ENCODE measurements around the gene GTF3C4.

Gene GTF3C4

DNA sequence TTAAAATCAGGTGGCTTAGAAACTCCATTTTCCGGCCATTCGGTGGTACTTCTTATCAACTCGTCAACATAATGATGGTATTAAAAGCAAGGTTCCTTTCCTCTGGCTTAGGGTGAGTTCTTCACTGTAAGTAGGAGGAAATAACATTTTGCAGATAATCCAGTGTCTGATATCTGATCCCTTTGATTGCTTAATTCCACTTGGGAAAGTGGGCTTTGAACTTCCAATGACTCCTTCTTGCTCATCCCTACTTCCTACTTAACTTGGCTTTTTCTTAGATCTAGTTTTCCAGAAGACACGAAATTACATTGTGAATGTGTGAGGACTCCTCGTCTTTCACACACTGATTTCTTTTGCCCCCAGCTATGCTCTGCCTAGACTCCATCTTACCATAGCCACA is 32.0 kb upstream of the GTF3C4 start:
- Histone ChIP-seq H3K4me1 (ENCODE audit: insufficient read depth, low read length) (no peaks in the 10 kb centered on the region), H3K36me3 (ENCODE audit: insufficient read depth, low read length) (peaks cover 14% of the 10 kb centered on the region), H3K9ac (ENCODE audit: low read depth, low read length) (no peak overlapping the region), H3K9me3 (ENCODE audit: control insufficient read depth, insufficient read depth, low read length) (no peaks in the 10 kb centered on the region)

DNA sequence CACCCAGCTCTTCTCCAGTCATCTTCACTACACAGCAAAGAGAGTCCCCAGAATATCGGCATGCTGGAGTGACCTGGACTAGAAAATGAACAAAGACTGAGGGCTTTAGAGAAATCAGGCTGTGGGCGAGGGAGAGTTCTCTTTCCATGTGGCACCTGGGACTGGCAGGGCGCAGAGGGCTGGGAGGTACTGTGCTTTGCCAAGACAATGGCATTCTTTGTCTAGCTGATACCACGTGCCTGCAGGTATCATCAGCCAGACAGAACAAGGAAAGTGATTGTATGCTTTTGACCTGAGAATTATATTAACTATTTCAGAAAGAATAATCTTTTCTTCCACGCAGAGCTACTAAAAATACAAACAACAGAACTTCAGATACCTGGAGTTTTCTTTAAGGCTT is 30.9 kb upstream of the GTF3C4 start:
- Histone ChIP-seq H3K9ac (ENCODE audit: low read depth, low read length) (no peak overlapping the region), H3K36me3 (ENCODE audit: insufficient read depth, low read length) (peaks cover 15% of the 10 kb centered on the region), H3K9me3 (ENCODE audit: control insufficient read depth, insufficient read depth, low read length) (no peaks in the 10 kb centered on the region), H3K4me1 (ENCODE audit: insufficient read depth, low read length) (no peaks in the 10 kb centered on the region)

- Histone ChIP-seq H3K36me3 (ENCODE audit: insufficient read depth, low read length) (peaks cover 22% of the 10 kb centered on the region), H3K9me3 (ENCODE audit: control insufficient read depth, insufficient read depth, low read length) (no peaks in the 10 kb centered on the region), H3K4me1 (ENCODE audit: insufficient read depth, low read length) (no peaks in the 10 kb centered on the region), H3K9ac (ENCODE audit: low read depth, low read length) (no peak overlapping the region)
These were observed 29.0 kb upstream of the GTF3C4 start for GRCh38 chr9:132641216-132641615.

GRCh38 chr9:132644251-132644650 is 26.0 kb upstream of the GTF3C4 start:
- H3K4me1 ChIP-seq (ENCODE audit: insufficient read depth, low read length): no peaks in the 10 kb centered on the region
- no peaks in the 10 kb centered on the region for H3K9me3 ChIP-seq (ENCODE audit: control insufficient read depth, insufficient read depth, low read length)
- no peak overlapping the region for H3K9ac ChIP-seq (ENCODE audit: low read depth, low read length)
- peaks cover 38% of the 10 kb centered on the region for H3K36me3 ChIP-seq (ENCODE audit: insufficient read depth, low read length)

DNA sequence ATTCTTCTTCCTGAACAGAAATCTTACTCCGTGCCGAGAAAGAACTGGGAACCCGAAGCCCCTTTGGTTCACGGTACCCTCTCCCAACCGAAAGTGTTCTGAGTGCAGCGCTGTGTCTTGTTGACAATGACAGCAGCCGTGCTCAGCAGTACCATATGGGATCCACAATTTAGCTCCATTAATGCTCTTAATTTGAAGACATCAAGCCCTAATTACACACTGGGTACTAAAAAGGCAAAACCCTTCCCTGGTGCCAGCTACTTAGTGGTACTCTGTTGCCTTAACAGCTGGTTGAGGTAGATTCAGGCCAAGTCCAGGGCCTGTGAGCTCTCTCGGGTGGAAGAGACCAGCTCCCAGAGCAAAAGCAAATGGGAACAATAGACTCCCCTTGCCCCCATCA is 25.0 kb upstream of the GTF3C4 start:
- H3K9ac ChIP-seq (ENCODE audit: low read depth, low read length): no peak overlapping the region
- peaks cover 38% of the 10 kb centered on the region for H3K36me3 ChIP-seq (ENCODE audit: insufficient read depth, low read length)
- no peaks in the 10 kb centered on the region for H3K9me3 ChIP-seq (ENCODE audit: control insufficient read depth, insufficient read depth, low read length)
- no peaks in the 10 kb centered on the region for H3K4me1 ChIP-seq (ENCODE audit: insufficient read depth, low read length)

DNA sequence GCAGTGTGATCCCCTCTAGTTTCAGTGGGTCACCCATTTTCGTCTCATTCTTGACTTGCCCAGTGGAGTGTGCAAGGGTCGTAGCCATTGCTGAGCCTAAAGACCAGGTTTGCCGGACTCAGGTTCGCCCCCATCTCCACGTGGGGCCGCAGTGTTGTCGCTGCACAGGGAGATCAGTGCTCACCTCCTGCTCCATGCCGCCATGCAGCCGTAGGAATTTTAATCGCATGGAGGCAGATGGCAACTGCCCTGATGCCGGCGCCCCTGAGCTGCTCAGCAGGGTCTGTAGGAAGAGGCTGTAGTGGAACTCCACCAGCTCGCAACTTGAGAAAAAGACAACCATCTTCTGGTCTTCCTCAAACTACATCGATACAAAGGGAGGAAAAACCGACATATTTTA is 24.6 kb upstream of the GTF3C4 start:
- Histone ChIP-seq H3K9me3 (ENCODE audit: control insufficient read depth, insufficient read depth, low read length) (no peaks in the 10 kb centered on the region), H3K36me3 (ENCODE audit: insufficient read depth, low read length) (peaks cover 37% of the 10 kb centered on the region), H3K4me1 (ENCODE audit: insufficient read depth, low read length) (no peaks in the 10 kb centered on the region), H3K9ac (ENCODE audit: low read depth, low read length) (no peak overlapping the region)

DNA sequence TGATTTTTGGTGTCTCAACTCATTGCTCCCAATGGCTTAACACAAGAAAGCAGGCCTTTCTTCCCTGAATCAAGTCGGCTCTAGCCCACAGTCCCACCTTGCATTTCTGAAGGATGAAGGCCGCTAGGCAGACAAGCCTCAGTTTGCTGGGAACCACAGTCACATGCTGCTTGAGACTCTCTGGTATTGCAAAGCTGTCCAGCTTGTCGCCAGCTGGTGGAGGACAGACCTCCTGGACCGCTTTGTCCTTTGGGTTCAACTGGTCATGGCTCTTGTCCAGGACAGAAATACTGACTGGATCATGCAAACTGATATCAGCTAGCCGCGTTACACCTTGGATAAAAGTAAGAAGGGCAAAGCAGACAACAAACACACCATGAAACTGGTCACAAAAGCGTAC is 23.5 kb upstream of the GTF3C4 start:
- no peaks in the 10 kb centered on the region for H3K4me1 ChIP-seq (ENCODE audit: insufficient read depth, low read length)
- no peak overlapping the region for H3K9ac ChIP-seq (ENCODE audit: low read depth, low read length)
- no peaks in the 10 kb centered on the region for H3K9me3 ChIP-seq (ENCODE audit: control insufficient read depth, insufficient read depth, low read length)
- peaks cover 35% of the 10 kb centered on the region for H3K36me3 ChIP-seq (ENCODE audit: insufficient read depth, low read length)

GRCh38 chr9:132647355-132647754 is 22.9 kb upstream of the GTF3C4 start:
- no peaks in the 10 kb centered on the region for H3K4me1 ChIP-seq (ENCODE audit: insufficient read depth, low read length)
- no peaks in the 10 kb centered on the region for H3K9me3 ChIP-seq (ENCODE audit: control insufficient read depth, insufficient read depth, low read length)
- no peak overlapping the region for H3K9ac ChIP-seq (ENCODE audit: low read depth, low read length)
- peaks cover 38% of the 10 kb centered on the region for H3K36me3 ChIP-seq (ENCODE audit: insufficient read depth, low read length)

- H3K9me3 ChIP-seq (ENCODE audit: control insufficient read depth, insufficient read depth, low read length): no peaks in the 10 kb centered on the region
- no peak overlapping the region for H3K9ac ChIP-seq (ENCODE audit: low read depth, low read length)
- H3K4me1 ChIP-seq (ENCODE audit: insufficient read depth, low read length): no peaks in the 10 kb centered on the region
- peaks cover 40% of the 10 kb centered on the region for H3K36me3 ChIP-seq (ENCODE audit: insufficient read depth, low read length)
These were observed 22.5 kb upstream of the GTF3C4 start for GRCh38 chr9:132647806-132648205.

DNA sequence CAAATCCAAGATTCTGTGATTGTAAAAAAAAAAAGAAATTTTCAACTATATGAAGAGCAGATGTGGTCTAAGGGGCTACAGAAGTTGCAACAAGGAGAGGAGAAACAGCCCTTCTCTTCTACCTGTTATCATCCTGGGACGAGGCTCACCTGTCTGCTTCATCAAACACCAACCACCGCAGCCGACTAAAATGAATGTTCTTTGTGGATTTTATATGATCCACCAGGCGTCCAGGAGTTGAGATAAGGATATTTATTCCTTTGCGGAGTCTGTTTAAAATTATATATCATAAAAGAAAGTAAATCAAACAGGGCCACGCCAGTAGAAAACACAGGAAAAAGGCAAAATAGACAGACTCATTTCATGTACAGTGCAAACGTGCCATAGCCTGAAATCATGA is 22.0 kb upstream of the GTF3C4 start:
- no peak overlapping the region for H3K9ac ChIP-seq (ENCODE audit: low read depth, low read length)
- H3K9me3 ChIP-seq (ENCODE audit: control insufficient read depth, insufficient read depth, low read length): no peaks in the 10 kb centered on the region
- no peaks in the 10 kb centered on the region for H3K4me1 ChIP-seq (ENCODE audit: insufficient read depth, low read length)
- peaks cover 36% of the 10 kb centered on the region for H3K36me3 ChIP-seq (ENCODE audit: insufficient read depth, low read length)

GRCh38 chr9:132648685-132649084 is 21.6 kb upstream of the GTF3C4 start:
- peaks cover 35% of the 10 kb centered on the region for H3K36me3 ChIP-seq (ENCODE audit: insufficient read depth, low read length)
- no peak overlapping the region for H3K9ac ChIP-seq (ENCODE audit: low read depth, low read length)

DNA sequence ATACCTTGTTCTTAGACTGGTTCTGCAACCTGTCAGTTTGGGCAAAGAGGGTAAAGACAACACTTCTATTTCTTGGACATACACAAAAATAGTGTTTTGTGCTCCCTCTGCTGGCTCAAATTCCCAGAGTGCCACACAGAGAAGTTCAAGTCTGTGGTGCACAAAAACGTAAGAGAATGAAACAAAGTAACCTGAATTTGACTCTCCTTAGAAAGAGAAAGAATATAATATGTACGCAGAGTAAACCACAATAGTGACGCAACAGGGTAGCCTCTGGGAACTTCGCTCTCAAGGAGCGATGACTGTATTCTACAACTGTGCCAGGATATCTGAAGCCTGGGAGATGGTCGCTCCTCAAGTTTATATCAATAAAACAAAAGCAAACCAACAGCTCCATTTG is 19.0 kb upstream of the GTF3C4 start:
- Histone ChIP-seq H3K36me3 (ENCODE audit: insufficient read depth, low read length) (peaks cover 24% of the 10 kb centered on the region), H3K9me3 (ENCODE audit: control insufficient read depth, insufficient read depth, low read length) (no peaks in the 10 kb centered on the region), H3K4me1 (ENCODE audit: insufficient read depth, low read length) (no peaks in the 10 kb centered on the region), H3K9ac (ENCODE audit: low read depth, low read length) (no peak overlapping the region)

More at GRCh38 chr9:132648685-132649084, 21.6 kb upstream of the GTF3C4 start:
- H3K4me1 ChIP-seq (ENCODE audit: insufficient read depth, low read length): no peaks in the 10 kb centered on the region
- no peaks in the 10 kb centered on the region for H3K9me3 ChIP-seq (ENCODE audit: control insufficient read depth, insufficient read depth, low read length)

GRCh38 chr9:132656299-132656698 is 14.0 kb upstream of the GTF3C4 start:
- no peaks in the 10 kb centered on the region for H3K4me1 ChIP-seq (ENCODE audit: insufficient read depth, low read length)
- no peak overlapping the region for H3K9ac ChIP-seq (ENCODE audit: low read depth, low read length)
- H3K9me3 ChIP-seq (ENCODE audit: control insufficient read depth, insufficient read depth, low read length): no peaks in the 10 kb centered on the region
- H3K36me3 ChIP-seq (ENCODE audit: insufficient read depth, low read length): peaks cover 20% of the 10 kb centered on the region

DNA sequence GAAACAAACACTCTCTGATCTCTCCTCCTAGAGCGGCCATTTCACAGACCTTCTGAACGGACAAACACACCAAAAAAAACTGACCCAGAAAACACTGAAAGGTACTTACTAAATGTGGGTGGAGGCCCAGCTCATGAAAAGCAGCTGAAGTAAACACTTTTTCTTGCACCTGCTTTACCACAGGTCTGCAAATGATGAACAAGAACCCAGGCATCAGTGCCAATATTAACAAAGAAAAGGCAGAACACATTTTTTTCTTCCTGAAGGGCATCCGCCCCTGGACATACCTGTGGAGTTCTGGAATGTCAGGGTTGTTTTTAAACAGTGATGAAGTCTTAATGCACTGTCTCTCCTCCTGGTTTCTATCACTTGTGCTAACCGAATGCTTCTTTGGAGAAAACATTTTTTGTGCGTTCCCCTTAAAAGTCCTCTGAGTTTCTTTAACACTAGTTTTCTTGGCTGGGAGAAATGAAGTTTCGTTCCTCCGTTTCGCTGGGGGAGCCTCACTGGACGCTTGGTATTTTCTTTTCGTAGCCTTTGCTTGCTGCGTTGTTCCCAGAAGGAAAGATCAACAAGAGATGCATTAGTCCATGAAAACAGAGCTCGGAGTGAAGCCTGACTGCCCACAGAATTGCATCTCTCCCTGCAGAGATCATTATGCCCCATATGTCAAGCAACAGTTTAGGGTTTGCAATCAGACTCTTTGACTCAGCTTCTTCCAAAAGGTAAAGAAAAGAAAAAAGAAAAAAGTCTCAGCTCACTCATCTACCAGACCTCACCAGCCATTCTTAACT is 7.9 kb upstream of the GTF3C4 start:
- H3K9ac ChIP-seq (ENCODE audit: low read depth, low read length): no peak overlapping the region
- H3K9me3 ChIP-seq (ENCODE audit: control insufficient read depth, insufficient read depth, low read length): no peaks in the 10 kb centered on the region
- peaks cover 22% of the 10 kb centered on the region for H3K36me3 ChIP-seq (ENCODE audit: insufficient read depth, low read length)

GRCh38 chr9:132663117-132663516 is 7.1 kb upstream of the GTF3C4 start:
- no peaks in the 10 kb centered on the region for H3K9me3 ChIP-seq (ENCODE audit: control insufficient read depth, insufficient read depth, low read length)
- H3K9ac ChIP-seq (ENCODE audit: low read depth, low read length): no peak overlapping the region
- H3K4me1 ChIP-seq (ENCODE audit: insufficient read depth, low read length): peaks cover 8% of the 10 kb centered on the region; the same call in 1 of the 2 replicates
- H3K36me3 ChIP-seq (ENCODE audit: insufficient read depth, low read length): peaks cover 19% of the 10 kb centered on the region

More for the DNA sequence above, 7.9 kb upstream of the GTF3C4 start:
- H3K4me1 ChIP-seq (ENCODE audit: insufficient read depth, low read length): peaks cover 5% of the 10 kb centered on the region; the same call in 1 of the 2 replicates

Data from ES-I3 (cell line).